ENCODE data around the gene DTNA. TPM values are rescaled to one million over a fixed set of nuclear protein-coding genes. Genes with fewer than 3 reads are reported as not detected.

DTNA gene
- total RNA-seq, 1 experiment from 2014 or later = not detected

GRCh38 chr18:34929336-34929780 is 219.3 kb downstream of the DTNA start:
- Histone ChIP-seq H3K9me2 (ENCODE audit: insufficient read depth) (no peaks in the 10 kb centered on the region), H3K36me3 (ENCODE audit: low read depth) (no peaks in the 10 kb centered on the region), H3K27ac (peak overlapping the region; percentile 75), H3K4me3 (no peak overlapping the region), H3K27me3 (ENCODE audit: insufficient read depth, low read depth) (no peaks in the 10 kb centered on the region), H3K9me3 (ENCODE audit: insufficient read depth, low read depth) (no peaks in the 10 kb centered on the region), H3K79me2 (ENCODE audit: low read depth) (no peaks in the 10 kb centered on the region), H2AFZ (no peak overlapping the region), H4K20me1 (ENCODE audit: insufficient read depth) (no peaks in the 10 kb centered on the region), H3K4me1 (replicated peaks; ENCODE audit: insufficient read depth) (peaks cover 17% of the 10 kb centered on the region), H3F3A (ENCODE audit: insufficient read depth, low read depth) (no peaks in the 10 kb centered on the region), H3K4me2 (peak overlapping the region; percentile 32)
- ChIA-PET CTCF (no interaction called here), POLR2A (ENCODE audit: unreplicated experiment) (interaction anchor here (0.7 kb wide), 1 partner anchor 269 kb away, joined by 4 read pairs; no protein-coding TSS in a partner anchor)
- peak in 1 of 2 experiments; percentile 56 for DNase-seq
- TF ChIP-seq EZH2 (IDR thresholded peaks at IDR 0.05; ENCODE audit: low read depth) (no peak), CTCF (conservative IDR thresholded peaks at IDR 0.05) (no peak)
- no TSS peak for BruUV-seq (replicated peaks)
- intact Hi-C loops (cut with micrococcal nuclease; ENCODE audit: unreplicated experiment) = loop anchor here (10.0 kb wide), 1 partner anchor 45 kb away; no protein-coding TSS in a partner anchor

- TF ChIP-seq CTCF (conservative IDR thresholded peaks at IDR 0.05) = no peak
- TF ChIP-seq EZH2 (IDR thresholded peaks at IDR 0.05; ENCODE audit: low read depth) = no peak
Measured at GRCh38 chr18:34932363-34932762, 222.3 kb downstream of the DTNA start.

GRCh38 chr18:34932792-34933466 is 222.8 kb downstream of the DTNA start:
- Histone ChIP-seq H3K4me1 (replicated peaks; ENCODE audit: insufficient read depth) (peaks cover 17% of the 10 kb centered on the region), H4K20me1 (ENCODE audit: insufficient read depth) (no peaks in the 10 kb centered on the region), H3K9me2 (ENCODE audit: insufficient read depth) (no peaks in the 10 kb centered on the region), H3K79me2 (ENCODE audit: low read depth) (no peaks in the 10 kb centered on the region), H3F3A (ENCODE audit: insufficient read depth, low read depth) (no peaks in the 10 kb centered on the region), H3K4me3 (no peak overlapping the region), H3K27ac (no peak overlapping the region), H3K27me3 (ENCODE audit: insufficient read depth, low read depth) (no peaks in the 10 kb centered on the region), H3K4me2 (no peak overlapping the region), H3K36me3 (ENCODE audit: low read depth) (no peaks in the 10 kb centered on the region), H2AFZ (no peak overlapping the region), H3K9me3 (ENCODE audit: insufficient read depth, low read depth) (no peaks in the 10 kb centered on the region)
- no peak for TF ChIP-seq EZH2 (IDR thresholded peaks at IDR 0.05; ENCODE audit: low read depth)
- TF ChIP-seq CTCF (conservative IDR thresholded peaks at IDR 0.05) = no peak
- ChIA-PET CTCF (no interaction called here), POLR2A (ENCODE audit: unreplicated experiment) (no interaction called here)
- BruUV-seq (replicated peaks) = no TSS peak
- no peak for DNase-seq
- intact Hi-C loops (cut with micrococcal nuclease; ENCODE audit: unreplicated experiment) = no loop called here

More at GRCh38 chr18:34932363-34932762, 222.3 kb downstream of the DTNA start:
- no peak overlapping the region for H3K27ac ChIP-seq
- no peaks in the 10 kb centered on the region for H3F3A ChIP-seq (ENCODE audit: insufficient read depth, low read depth)
- H3K9me3 ChIP-seq (ENCODE audit: insufficient read depth, low read depth) = no peaks in the 10 kb centered on the region
- H3K36me3 ChIP-seq (ENCODE audit: low read depth) = no peaks in the 10 kb centered on the region
- ChIA-PET POLR2A (ENCODE audit: unreplicated experiment) (no interaction called here), CTCF (no interaction called here)
- peaks cover 17% of the 10 kb centered on the region for H3K4me1 ChIP-seq (replicated peaks; ENCODE audit: insufficient read depth)
- H3K79me2 ChIP-seq (ENCODE audit: low read depth) = no peaks in the 10 kb centered on the region
- intact Hi-C loops (cut with micrococcal nuclease; ENCODE audit: unreplicated experiment) = no loop called here
- H2AFZ ChIP-seq = no peak overlapping the region
- no peak overlapping the region for H3K4me2 ChIP-seq
- no peak overlapping the region for H3K4me3 ChIP-seq
- no peaks in the 10 kb centered on the region for H3K9me2 ChIP-seq (ENCODE audit: insufficient read depth)
- no peaks in the 10 kb centered on the region for H3K27me3 ChIP-seq (ENCODE audit: insufficient read depth, low read depth)
- no TSS peak for BruUV-seq (replicated peaks)
- no peaks in the 10 kb centered on the region for H4K20me1 ChIP-seq (ENCODE audit: insufficient read depth)
- no peak for DNase-seq
